WTC11 (cell line): ENCODE results near the gene RND2. TPM values are rescaled to one million over a fixed set of nuclear protein-coding genes. Genes with fewer than 3 reads are reported as not detected.

Experiments
- ATAC-seq: fragments of 200-7000 bp; cut with Tn5 transposase; 2 replicates; pipeline ENCODE4 v1.10.0; 2021; ENCODE audit warnings: mild to moderate bottlenecking, moderate library complexity
- CTCF ChIA-PET: fragments of 300-600 bp; sonication (Branson Sonifier 250); formaldehyde crosslinking; loops from one replicate; lab custom pipeline; 2021; ENCODE audit warnings: antibody characterized with exemption; lab: Charles Lee
- POLR2A ChIA-PET: fragments of 350-600 bp; sonication (Branson Sonifier 250); formaldehyde crosslinking; loops from one replicate; lab custom pipeline; 2021; ENCODE audit warnings: antibody characterized with exemption; lab: Charles Lee
- DNase-seq: peaks from one replicate; pipeline ENCODE4 v3.0.0; 2021; ENCODE audit warnings: low spot score
- H3K27ac Mint-ChIP-seq: 2 replicates; pipeline ENCODE4 v1.8.0; 2021; ENCODE audit warnings: mixed read lengths
- H3K27me3 Mint-ChIP-seq: 2 replicates; pipeline ENCODE4 v1.8.0; 2021; ENCODE audit warnings: low read depth, mild to moderate bottlenecking, moderate library complexity, mixed read lengths
- H3K36me3 Mint-ChIP-seq: 2 replicates; pipeline ENCODE4 v1.8.0; 2021; ENCODE audit warnings: mixed read lengths
- H3K4me1 Mint-ChIP-seq: 2 replicates; pipeline ENCODE4 v1.8.0; 2022; ENCODE audit warnings: mixed read lengths
- H3K4me3 Mint-ChIP-seq: 2 replicates; pipeline ENCODE4 v1.8.0; 2021; ENCODE audit warnings: mild to moderate bottlenecking, moderate library complexity, mixed read lengths
- H3K9me3 Mint-ChIP-seq: 2 replicates; pipeline ENCODE4 v1.8.0; 2021; ENCODE audit warnings: mixed read lengths
- CREB1 ChIP-seq: sonication (generic); formaldehyde crosslinking; IDR thresholded peaks from 2 replicates; pipeline ENCODE4 v1.8.0; 2023; ENCODE audit warnings: mild to moderate bottlenecking, missing genetic modification reagents
- CREM ChIP-seq: sonication (generic); formaldehyde crosslinking; IDR thresholded peaks from 2 replicates; pipeline ENCODE4 v1.8.1; 2022; ENCODE audit warnings: mild to moderate bottlenecking, missing genetic modification reagents, moderate library complexity
- EMX1 ChIP-seq: fragments of 250-450 bp; sonication (Bioruptor Pico); IDR thresholded peaks from 2 replicates; pipeline ENCODE4 v1.8.0; 2021; ENCODE audit warnings: mild to moderate bottlenecking
- KAT7 ChIP-seq: sonication (generic); formaldehyde crosslinking; IDR thresholded peaks from 2 replicates; pipeline ENCODE4 v1.8.1; 2023; ENCODE audit warnings: missing genetic modification reagents, mild to moderate bottlenecking, borderline replicate concordance
- MXD4 ChIP-seq: fragments of 250-450 bp; sonication (Bioruptor Pico); IDR thresholded peaks from 2 replicates; pipeline ENCODE4 v1.8.0; 2021; ENCODE audit warnings: mild to moderate bottlenecking, moderate library complexity, borderline replicate concordance
- MYBL2 ChIP-seq: sonication (generic); formaldehyde crosslinking; IDR thresholded peaks from 2 replicates; pipeline ENCODE4 v1.8.1; 2023; ENCODE audit warnings: mild to moderate bottlenecking, moderate library complexity, missing genetic modification reagents
- NFYB ChIP-seq: sonication (generic); formaldehyde crosslinking; conservative IDR thresholded peaks from 2 replicates; pipeline ENCODE4 v1.8.0; 2022; ENCODE audit warnings: low read depth, missing genetic modification reagents
- NR1H2 ChIP-seq: sonication (generic); formaldehyde crosslinking; IDR thresholded peaks from 2 replicates; pipeline ENCODE4 v1.9.0; 2021; ENCODE audit warnings: mild to moderate bottlenecking, moderate library complexity, missing genetic modification reagents
- NR2C2 ChIP-seq: sonication (generic); formaldehyde crosslinking; IDR thresholded peaks from 2 replicates; pipeline ENCODE4 v1.8.0; 2022; ENCODE audit warnings: mild to moderate bottlenecking, missing genetic modification reagents
- RORB ChIP-seq: fragments of 250-450 bp; sonication (Bioruptor Pico); IDR thresholded peaks from 2 replicates; pipeline ENCODE4 v1.9.0; 2021; ENCODE audit warnings: mild to moderate bottlenecking
- SMAD4 ChIP-seq: sonication (generic); formaldehyde crosslinking; IDR thresholded peaks from 2 replicates; pipeline ENCODE4 v1.8.0; 2022; ENCODE audit warnings: mild to moderate bottlenecking, missing genetic modification reagents
- TCF7 ChIP-seq: sonication (generic); formaldehyde crosslinking; IDR thresholded peaks from 2 replicates; pipeline ENCODE4 v1.8.0; 2022; ENCODE audit warnings: mild to moderate bottlenecking, low read depth, missing genetic modification reagents, moderate library complexity
- ZNF416 ChIP-seq: fragments of 250-450 bp; sonication (Bioruptor Pico); IDR thresholded peaks from 2 replicates; pipeline ENCODE4 v1.9.0; 2021; ENCODE audit warnings: mild to moderate bottlenecking, inconsistent platforms
- total RNA-seq: library from RNA; stranded (reverse); gene quantifications from 3 replicates; pipeline ENCODE4 v1.2.3, GENCODE V29; 2021
- TF ChIP-seq, protein P1 (sequence below): sonication (generic); formaldehyde crosslinking; IDR thresholded peaks from 2 replicates; pipeline ENCODE4 v1.8.1; 2023; ENCODE audit warnings: mild to moderate bottlenecking, missing genetic modification reagents, moderate library complexity
- TF ChIP-seq, protein P2 (sequence below): fragments of 250-450 bp; sonication (Bioruptor Pico); IDR thresholded peaks from 2 replicates; pipeline ENCODE4 v2.1.2; 2022; ENCODE audit warnings: mild to moderate bottlenecking, moderate library complexity
- TF ChIP-seq, protein P3 (sequence below): sonication (generic); formaldehyde crosslinking; conservative IDR thresholded peaks from 2 replicates; pipeline ENCODE4 v1.8.1; 2023; ENCODE audit warnings: mild to moderate bottlenecking, low read depth, missing genetic modification reagents, moderate library complexity
- TF ChIP-seq, protein P4 (sequence below): sonication (generic); formaldehyde crosslinking; IDR thresholded peaks from 2 replicates; pipeline ENCODE4 v1.8.0; 2022; ENCODE audit warnings: missing genetic modification reagents
- TF ChIP-seq, protein P5 (sequence below): sonication (generic); formaldehyde crosslinking; IDR thresholded peaks from 2 replicates; pipeline ENCODE4 v1.8.1; 2022; ENCODE audit warnings: mild to moderate bottlenecking, missing genetic modification reagents, moderate library complexity, borderline replicate concordance
- TF ChIP-seq, protein P6 (sequence below): sonication (generic); formaldehyde crosslinking; IDR thresholded peaks from 2 replicates; pipeline ENCODE4 v1.8.0; 2023; ENCODE audit warnings: mild to moderate bottlenecking, missing genetic modification reagents
- TF ChIP-seq, protein P7 (sequence below): sonication (generic); formaldehyde crosslinking; IDR thresholded peaks from 2 replicates; pipeline ENCODE4 v1.8.0; 2022; ENCODE audit warnings: mild to moderate bottlenecking, missing genetic modification reagents

The RND2 gene
- total RNA-seq, 1 experiment from 2014 or later, result 50.2 TPM

DNA sequence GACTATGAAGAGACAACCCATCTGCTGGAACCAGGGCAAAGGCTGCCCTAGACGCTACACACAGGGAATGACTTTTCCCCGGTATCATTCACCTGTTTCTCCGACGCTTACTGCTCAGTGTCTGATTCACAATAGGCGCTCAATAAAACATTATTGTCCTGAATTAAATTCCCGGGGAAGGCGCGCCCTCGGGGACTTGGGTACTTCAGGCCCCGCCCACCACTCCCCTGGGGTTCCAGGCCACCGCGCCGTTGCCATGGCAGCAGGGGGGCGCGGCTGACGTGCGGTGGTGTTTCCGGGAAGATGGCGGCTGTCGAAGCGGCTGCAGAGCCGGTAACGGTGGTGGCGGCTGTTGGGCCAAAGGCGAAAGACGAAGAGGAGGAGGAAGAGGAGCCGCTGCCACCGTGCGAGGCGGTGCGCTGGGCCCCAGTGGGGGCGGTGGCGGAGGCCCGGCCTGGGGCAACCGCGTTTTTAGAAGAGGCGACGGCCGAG lies 44.7 kb upstream of the RND2 start, which contains the start of gene RUNDC1 (continued):
- no peak for TF ChIP-seq SMAD4 (CRISPR knock-in tag)
- TF ChIP-seq CREM (CRISPR knock-in tag), result peak; percentile 77; the same call in 1 of the 2 replicates
- TF ChIP-seq, protein P1, sequence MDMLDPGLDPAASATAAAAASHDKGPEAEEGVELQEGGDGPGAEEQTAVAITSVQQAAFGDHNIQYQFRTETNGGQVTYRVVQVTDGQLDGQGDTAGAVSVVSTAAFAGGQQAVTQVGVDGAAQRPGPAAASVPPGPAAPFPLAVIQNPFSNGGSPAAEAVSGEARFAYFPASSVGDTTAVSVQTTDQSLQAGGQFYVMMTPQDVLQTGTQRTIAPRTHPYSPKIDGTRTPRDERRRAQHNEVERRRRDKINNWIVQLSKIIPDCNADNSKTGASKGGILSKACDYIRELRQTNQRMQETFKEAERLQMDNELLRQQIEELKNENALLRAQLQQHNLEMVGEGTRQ (CRISPR knock-in tag), result peak; percentile 33; the same call in 1 of the 2 replicates
- TF ChIP-seq TCF7 (CRISPR knock-in tag), result no peak

DNA sequence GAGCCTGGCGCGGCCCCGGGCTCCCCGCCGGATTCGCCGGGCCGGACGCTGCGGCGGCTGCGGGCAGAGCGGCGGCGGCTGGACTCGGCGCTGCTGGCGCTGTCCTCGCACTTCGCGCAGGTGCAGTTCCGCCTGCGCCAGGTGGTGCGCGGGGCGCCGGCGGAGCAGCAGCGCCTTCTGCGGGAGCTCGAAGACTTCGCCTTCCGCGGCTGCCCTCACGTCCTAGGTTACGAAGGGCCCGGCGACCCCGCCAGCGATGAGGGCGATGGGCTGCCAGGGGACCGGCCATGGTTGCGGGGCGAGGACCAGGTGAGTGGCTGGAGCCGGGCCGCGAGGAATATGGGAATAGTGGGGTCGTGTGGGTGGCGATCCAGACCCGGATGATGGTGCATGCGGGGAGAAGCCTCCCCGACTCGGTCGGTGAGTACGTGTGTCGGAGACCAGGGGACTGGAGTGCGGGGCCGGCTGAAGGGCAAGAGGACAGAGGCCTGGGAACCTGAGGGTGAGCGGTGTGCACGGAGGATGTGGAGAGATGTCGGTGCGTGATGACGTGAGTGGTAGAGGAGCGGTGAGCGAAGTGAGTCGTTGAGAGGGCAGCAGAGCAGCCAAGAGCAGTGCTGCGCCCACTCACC lies 44.1 kb upstream of the RND2 start:
- peak overlapping the region; percentile 86 for H3K27ac Mint-ChIP-seq
- ATAC-seq, result peak; percentile 57
- no peaks in the 10 kb centered on the region for H3K9me3 Mint-ChIP-seq
- DNase-seq, result peak; percentile 51
- CTCF ChIA-PET, result interaction anchor here (1.0 to 2.1 kb wide), 2 partner anchors 17 to 328 kb away, joined by 3 to 14 read pairs; partner anchors contain the start of gene RPL27
- peaks cover 4% of the 10 kb centered on the region; the same call in 1 of the 2 replicates for H3K27me3 Mint-ChIP-seq
- peaks cover 20% of the 10 kb centered on the region for H3K4me1 Mint-ChIP-seq
- POLR2A ChIA-PET, result no interaction called here
- H3K36me3 Mint-ChIP-seq, result peaks cover 18% of the 10 kb centered on the region
- H3K4me3 Mint-ChIP-seq, result peak overlapping the region; percentile 99
- TF ChIP-seq, protein P2, sequence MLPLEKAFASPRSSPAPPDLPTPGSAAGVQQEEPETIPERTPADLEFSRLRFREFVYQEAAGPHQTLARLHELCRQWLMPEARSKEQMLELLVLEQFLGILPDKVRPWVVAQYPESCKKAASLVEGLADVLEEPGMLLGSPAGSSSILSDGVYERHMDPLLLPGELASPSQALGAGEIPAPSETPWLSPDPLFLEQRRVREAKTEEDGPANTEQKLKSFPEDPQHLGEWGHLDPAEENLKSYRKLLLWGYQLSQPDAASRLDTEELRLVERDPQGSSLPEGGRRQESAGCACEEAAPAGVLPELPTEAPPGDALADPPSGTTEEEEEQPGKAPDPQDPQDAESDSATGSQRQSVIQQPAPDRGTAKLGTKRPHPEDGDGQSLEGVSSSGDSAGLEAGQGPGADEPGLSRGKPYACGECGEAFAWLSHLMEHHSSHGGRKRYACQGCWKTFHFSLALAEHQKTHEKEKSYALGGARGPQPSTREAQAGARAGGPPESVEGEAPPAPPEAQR (CRISPR knock-in tag), result no peak
- TF ChIP-seq EMX1 (CRISPR knock-in tag) (no peak), MXD4 (CRISPR knock-in tag) (no peak), ZNF416 (CRISPR knock-in tag) (no peak), NR2C2 (CRISPR knock-in tag) (0 out of 2 replicates have a peak, but pooled peaks have one; percentile 47), NR1H2 (no peak), CREB1 (0 out of 2 replicates have a peak, but pooled peaks have one; percentile 8), MYBL2 (CRISPR knock-in tag) (no peak), RORB (CRISPR knock-in tag) (no peak), NFYB (no peak), KAT7 (CRISPR knock-in tag) (peak; percentile 81; the same call in 1 of the 2 replicates)
- TF ChIP-seq, protein P3, sequence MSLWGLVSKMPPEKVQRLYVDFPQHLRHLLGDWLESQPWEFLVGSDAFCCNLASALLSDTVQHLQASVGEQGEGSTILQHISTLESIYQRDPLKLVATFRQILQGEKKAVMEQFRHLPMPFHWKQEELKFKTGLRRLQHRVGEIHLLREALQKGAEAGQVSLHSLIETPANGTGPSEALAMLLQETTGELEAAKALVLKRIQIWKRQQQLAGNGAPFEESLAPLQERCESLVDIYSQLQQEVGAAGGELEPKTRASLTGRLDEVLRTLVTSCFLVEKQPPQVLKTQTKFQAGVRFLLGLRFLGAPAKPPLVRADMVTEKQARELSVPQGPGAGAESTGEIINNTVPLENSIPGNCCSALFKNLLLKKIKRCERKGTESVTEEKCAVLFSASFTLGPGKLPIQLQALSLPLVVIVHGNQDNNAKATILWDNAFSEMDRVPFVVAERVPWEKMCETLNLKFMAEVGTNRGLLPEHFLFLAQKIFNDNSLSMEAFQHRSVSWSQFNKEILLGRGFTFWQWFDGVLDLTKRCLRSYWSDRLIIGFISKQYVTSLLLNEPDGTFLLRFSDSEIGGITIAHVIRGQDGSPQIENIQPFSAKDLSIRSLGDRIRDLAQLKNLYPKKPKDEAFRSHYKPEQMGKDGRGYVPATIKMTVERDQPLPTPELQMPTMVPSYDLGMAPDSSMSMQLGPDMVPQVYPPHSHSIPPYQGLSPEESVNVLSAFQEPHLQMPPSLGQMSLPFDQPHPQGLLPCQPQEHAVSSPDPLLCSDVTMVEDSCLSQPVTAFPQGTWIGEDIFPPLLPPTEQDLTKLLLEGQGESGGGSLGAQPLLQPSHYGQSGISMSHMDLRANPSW (CRISPR knock-in tag), result no peak
- TF ChIP-seq, protein P4, sequence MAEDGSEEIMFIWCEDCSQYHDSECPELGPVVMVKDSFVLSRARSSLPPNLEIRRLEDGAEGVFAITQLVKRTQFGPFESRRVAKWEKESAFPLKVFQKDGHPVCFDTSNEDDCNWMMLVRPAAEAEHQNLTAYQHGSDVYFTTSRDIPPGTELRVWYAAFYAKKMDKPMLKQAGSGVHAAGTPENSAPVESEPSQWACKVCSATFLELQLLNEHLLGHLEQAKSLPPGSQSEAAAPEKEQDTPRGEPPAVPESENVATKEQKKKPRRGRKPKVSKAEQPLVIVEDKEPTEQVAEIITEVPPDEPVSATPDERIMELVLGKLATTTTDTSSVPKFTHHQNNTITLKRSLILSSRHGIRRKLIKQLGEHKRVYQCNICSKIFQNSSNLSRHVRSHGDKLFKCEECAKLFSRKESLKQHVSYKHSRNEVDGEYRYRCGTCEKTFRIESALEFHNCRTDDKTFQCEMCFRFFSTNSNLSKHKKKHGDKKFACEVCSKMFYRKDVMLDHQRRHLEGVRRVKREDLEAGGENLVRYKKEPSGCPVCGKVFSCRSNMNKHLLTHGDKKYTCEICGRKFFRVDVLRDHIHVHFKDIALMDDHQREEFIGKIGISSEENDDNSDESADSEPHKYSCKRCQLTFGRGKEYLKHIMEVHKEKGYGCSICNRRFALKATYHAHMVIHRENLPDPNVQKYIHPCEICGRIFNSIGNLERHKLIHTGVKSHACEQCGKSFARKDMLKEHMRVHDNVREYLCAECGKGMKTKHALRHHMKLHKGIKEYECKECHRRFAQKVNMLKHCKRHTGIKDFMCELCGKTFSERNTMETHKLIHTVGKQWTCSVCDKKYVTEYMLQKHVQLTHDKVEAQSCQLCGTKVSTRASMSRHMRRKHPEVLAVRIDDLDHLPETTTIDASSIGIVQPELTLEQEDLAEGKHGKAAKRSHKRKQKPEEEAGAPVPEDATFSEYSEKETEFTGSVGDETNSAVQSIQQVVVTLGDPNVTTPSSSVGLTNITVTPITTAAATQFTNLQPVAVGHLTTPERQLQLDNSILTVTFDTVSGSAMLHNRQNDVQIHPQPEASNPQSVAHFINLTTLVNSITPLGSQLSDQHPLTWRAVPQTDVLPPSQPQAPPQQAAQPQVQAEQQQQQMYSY (CRISPR knock-in tag), result no peak
- TF ChIP-seq, protein P5, sequence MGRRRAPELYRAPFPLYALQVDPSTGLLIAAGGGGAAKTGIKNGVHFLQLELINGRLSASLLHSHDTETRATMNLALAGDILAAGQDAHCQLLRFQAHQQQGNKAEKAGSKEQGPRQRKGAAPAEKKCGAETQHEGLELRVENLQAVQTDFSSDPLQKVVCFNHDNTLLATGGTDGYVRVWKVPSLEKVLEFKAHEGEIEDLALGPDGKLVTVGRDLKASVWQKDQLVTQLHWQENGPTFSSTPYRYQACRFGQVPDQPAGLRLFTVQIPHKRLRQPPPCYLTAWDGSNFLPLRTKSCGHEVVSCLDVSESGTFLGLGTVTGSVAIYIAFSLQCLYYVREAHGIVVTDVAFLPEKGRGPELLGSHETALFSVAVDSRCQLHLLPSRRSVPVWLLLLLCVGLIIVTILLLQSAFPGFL, result no peak
- TF ChIP-seq, protein P6, sequence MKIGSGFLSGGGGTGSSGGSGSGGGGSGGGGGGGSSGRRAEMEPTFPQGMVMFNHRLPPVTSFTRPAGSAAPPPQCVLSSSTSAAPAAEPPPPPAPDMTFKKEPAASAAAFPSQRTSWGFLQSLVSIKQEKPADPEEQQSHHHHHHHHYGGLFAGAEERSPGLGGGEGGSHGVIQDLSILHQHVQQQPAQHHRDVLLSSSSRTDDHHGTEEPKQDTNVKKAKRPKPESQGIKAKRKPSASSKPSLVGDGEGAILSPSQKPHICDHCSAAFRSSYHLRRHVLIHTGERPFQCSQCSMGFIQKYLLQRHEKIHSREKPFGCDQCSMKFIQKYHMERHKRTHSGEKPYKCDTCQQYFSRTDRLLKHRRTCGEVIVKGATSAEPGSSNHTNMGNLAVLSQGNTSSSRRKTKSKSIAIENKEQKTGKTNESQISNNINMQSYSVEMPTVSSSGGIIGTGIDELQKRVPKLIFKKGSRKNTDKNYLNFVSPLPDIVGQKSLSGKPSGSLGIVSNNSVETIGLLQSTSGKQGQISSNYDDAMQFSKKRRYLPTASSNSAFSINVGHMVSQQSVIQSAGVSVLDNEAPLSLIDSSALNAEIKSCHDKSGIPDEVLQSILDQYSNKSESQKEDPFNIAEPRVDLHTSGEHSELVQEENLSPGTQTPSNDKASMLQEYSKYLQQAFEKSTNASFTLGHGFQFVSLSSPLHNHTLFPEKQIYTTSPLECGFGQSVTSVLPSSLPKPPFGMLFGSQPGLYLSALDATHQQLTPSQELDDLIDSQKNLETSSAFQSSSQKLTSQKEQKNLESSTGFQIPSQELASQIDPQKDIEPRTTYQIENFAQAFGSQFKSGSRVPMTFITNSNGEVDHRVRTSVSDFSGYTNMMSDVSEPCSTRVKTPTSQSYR, result no peak
- TF ChIP-seq, protein P7, sequence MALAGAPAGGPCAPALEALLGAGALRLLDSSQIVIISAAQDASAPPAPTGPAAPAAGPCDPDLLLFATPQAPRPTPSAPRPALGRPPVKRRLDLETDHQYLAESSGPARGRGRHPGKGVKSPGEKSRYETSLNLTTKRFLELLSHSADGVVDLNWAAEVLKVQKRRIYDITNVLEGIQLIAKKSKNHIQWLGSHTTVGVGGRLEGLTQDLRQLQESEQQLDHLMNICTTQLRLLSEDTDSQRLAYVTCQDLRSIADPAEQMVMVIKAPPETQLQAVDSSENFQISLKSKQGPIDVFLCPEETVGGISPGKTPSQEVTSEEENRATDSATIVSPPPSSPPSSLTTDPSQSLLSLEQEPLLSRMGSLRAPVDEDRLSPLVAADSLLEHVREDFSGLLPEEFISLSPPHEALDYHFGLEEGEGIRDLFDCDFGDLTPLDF, result peak; percentile 40; the same call in 1 of the 2 replicates
